Astrocyte (in vitro differentiated cells and primary cell): ENCODE data around the gene ZNF468.
"Not testable (repeated sequence)": the region's sequence is repeated elsewhere in the genome, so short reads cannot be mapped to it uniquely, and the experiment has no call there.

Experiments used
- EZH2 ChIP-seq: IDR thresholded peaks from 2 replicates; pipeline ENCODE4 v1.6.1; 2012; ENCODE audit warnings: mild to moderate bottlenecking, low read length, inconsistent platforms; ENCODE audit not compliant: insufficient read depth
- TF ChIP-seq, protein P1 (sequence below): IDR thresholded peaks from 2 replicates; pipeline ENCODE4 v1.5.1; 2011; ENCODE audit warnings: low read depth, mild to moderate bottlenecking, inconsistent platforms, low read length, moderate library complexity; ENCODE audit not compliant: insufficient read depth

DNA sequence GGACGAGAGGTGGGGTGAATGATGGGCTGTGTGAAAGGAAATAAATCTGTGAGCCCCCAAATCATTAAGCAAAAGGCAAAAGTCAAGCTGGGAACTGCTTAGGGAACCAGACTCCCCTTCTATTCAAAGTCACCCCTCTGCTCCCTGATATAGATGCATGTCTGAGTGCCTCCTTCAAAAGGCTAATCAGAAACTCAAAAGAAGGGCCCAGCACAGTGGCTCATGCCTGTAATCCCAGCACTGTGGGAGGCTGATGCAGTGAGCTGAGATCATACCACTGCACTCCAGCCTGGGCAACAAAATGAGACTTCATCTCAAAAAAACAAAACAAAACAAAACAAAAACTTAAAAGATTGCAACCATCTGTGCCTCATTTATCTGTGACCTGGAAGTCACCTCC is 23.1 kb downstream of the ZNF468 start:
- not testable (repeated sequence) for TF ChIP-seq EZH2
- TF ChIP-seq, protein P1, sequence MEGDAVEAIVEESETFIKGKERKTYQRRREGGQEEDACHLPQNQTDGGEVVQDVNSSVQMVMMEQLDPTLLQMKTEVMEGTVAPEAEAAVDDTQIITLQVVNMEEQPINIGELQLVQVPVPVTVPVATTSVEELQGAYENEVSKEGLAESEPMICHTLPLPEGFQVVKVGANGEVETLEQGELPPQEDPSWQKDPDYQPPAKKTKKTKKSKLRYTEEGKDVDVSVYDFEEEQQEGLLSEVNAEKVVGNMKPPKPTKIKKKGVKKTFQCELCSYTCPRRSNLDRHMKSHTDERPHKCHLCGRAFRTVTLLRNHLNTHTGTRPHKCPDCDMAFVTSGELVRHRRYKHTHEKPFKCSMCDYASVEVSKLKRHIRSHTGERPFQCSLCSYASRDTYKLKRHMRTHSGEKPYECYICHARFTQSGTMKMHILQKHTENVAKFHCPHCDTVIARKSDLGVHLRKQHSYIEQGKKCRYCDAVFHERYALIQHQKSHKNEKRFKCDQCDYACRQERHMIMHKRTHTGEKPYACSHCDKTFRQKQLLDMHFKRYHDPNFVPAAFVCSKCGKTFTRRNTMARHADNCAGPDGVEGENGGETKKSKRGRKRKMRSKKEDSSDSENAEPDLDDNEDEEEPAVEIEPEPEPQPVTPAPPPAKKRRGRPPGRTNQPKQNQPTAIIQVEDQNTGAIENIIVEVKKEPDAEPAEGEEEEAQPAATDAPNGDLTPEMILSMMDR, result not testable (repeated sequence)
